ENCODE data around the gene SLK. TPM values are rescaled to one million over a fixed set of nuclear protein-coding genes. Genes with fewer than 3 reads are reported as not detected.

Gene SLK
- total RNA-seq, 1 donor from 2014 or later: 36.1 TPM

- Histone ChIP-seq H3K4me3 (no peak overlapping the region), H3K27me3 (ENCODE audit: low read depth) (no peaks in the 10 kb centered on the region), H3K36me3 (no peaks in the 10 kb centered on the region), H3K27ac (replicated peaks) (no peak overlapping the region), H3K4me1 (peaks cover 26% of the 10 kb centered on the region), H3K9me3 (replicated peaks) (no peaks in the 10 kb centered on the region)
- no peak for TF ChIP-seq CTCF (IDR thresholded peaks at IDR 0.05; ENCODE audit: borderline replicate concordance)
- intact Hi-C loops (cut with micrococcal nuclease): no loop called here
- no peak for DNase-seq
These were observed 45.2 kb upstream of the SLK start for GRCh38 chr10:103921750-103922195.

GRCh38 chr10:103922659-103923058, 44.3 kb upstream of the SLK start:
- DNase-seq: no peak
- H3K9me3 ChIP-seq (replicated peaks): no peaks in the 10 kb centered on the region
- intact Hi-C loops (cut with micrococcal nuclease): no loop called here
- no peak overlapping the region for H3K27ac ChIP-seq (replicated peaks)
- H3K4me1 ChIP-seq: peaks cover 17% of the 10 kb centered on the region
- no peaks in the 10 kb centered on the region for H3K27me3 ChIP-seq (ENCODE audit: low read depth)
- H3K36me3 ChIP-seq: no peaks in the 10 kb centered on the region
- H3K4me3 ChIP-seq: no peak overlapping the region
- no peak for TF ChIP-seq CTCF (IDR thresholded peaks at IDR 0.05; ENCODE audit: borderline replicate concordance)

- H3K27me3 ChIP-seq (ENCODE audit: low read depth): no peaks in the 10 kb centered on the region
- intact Hi-C loops (cut with micrococcal nuclease): no loop called here
- no peaks in the 10 kb centered on the region for H3K36me3 ChIP-seq
- H3K27ac ChIP-seq (replicated peaks): no peak overlapping the region
- peaks cover 13% of the 10 kb centered on the region for H3K4me1 ChIP-seq
- TF ChIP-seq CTCF (IDR thresholded peaks at IDR 0.05; ENCODE audit: borderline replicate concordance): no peak
- H3K9me3 ChIP-seq (replicated peaks): no peaks in the 10 kb centered on the region
- no peak for DNase-seq
- no peak overlapping the region for H3K4me3 ChIP-seq
These were observed 43.4 kb upstream of the SLK start for GRCh38 chr10:103923502-103923901.

- intact Hi-C loops (cut with micrococcal nuclease): no loop called here
- H3K9me3 ChIP-seq (replicated peaks): no peaks in the 10 kb centered on the region
- no peak for TF ChIP-seq CTCF (IDR thresholded peaks at IDR 0.05; ENCODE audit: borderline replicate concordance)
These were observed 41.3 kb upstream of the SLK start for GRCh38 chr10:103925591-103925990.

GRCh38 chr10:103926722-103927319, 40.1 kb upstream of the SLK start:
- no peak for DNase-seq
- no peak overlapping the region for H3K4me3 ChIP-seq
- no peak overlapping the region for H3K27ac ChIP-seq (replicated peaks)
- H3K27me3 ChIP-seq (ENCODE audit: low read depth): no peaks in the 10 kb centered on the region
- H3K9me3 ChIP-seq (replicated peaks): no peaks in the 10 kb centered on the region
- H3K4me1 ChIP-seq: peaks cover 7% of the 10 kb centered on the region
- H3K36me3 ChIP-seq: no peaks in the 10 kb centered on the region
- intact Hi-C loops (cut with micrococcal nuclease): no loop called here
- no peak for TF ChIP-seq CTCF (IDR thresholded peaks at IDR 0.05; ENCODE audit: borderline replicate concordance)

More at GRCh38 chr10:103925591-103925990, 41.3 kb upstream of the SLK start:
- Histone ChIP-seq H3K36me3 (no peaks in the 10 kb centered on the region), H3K4me1 (peaks cover 7% of the 10 kb centered on the region), H3K27ac (replicated peaks) (no peak overlapping the region), H3K27me3 (ENCODE audit: low read depth) (no peaks in the 10 kb centered on the region), H3K4me3 (no peak overlapping the region)
- no peak for DNase-seq

Data from left ventricle myocardium inferior (tissue), 1 donor.